Activated T-helper 17 cell treated with anti-CD3 and anti-CD28 coated beads, Interleukin-2, amount 50 U/mL, for 72 hours (primary cell): ENCODE results near the gene UPK1B. TPM values are rescaled to one million over a fixed set of nuclear protein-coding genes. Genes with fewer than 3 reads are reported as not detected.

ENCODE experiments used
- ATAC-seq: fragments of 150-1000 bp; cut with Tn5 transposase; replicated peaks from 2 replicates; pipeline ENCODE4 v1.10.0; 2021; ENCODE audit warnings: mild to moderate bottlenecking, moderate library complexity
- H3K27ac Mint-ChIP-seq: one replicate; pipeline ENCODE4 v1.8.0; 2022; ENCODE audit warnings: mixed read lengths
- H3K27me3 Mint-ChIP-seq: one replicate; pipeline ENCODE4 v1.8.0; 2022; ENCODE audit warnings: mixed read lengths
- H3K36me3 Mint-ChIP-seq: one replicate; pipeline ENCODE4 v1.8.0; 2022; ENCODE audit warnings: low read depth, mild to moderate bottlenecking, mixed read lengths
- H3K4me1 Mint-ChIP-seq: one replicate; pipeline ENCODE4 v1.8.0; 2022; ENCODE audit warnings: mixed read lengths
- H3K4me3 Mint-ChIP-seq: one replicate; pipeline ENCODE4 v1.8.0; 2022; ENCODE audit warnings: mild to moderate bottlenecking, mixed read lengths
- H3K9me3 Mint-ChIP-seq: one replicate; pipeline ENCODE4 v1.8.0; 2022; ENCODE audit warnings: mixed read lengths
- total RNA-seq, 2 donors: library from RNA; stranded (reverse); gene quantifications; one replicate each; pipeline ENCODE4 v1.2.3, GENCODE V29; 2022

The UPK1B gene
- total RNA-seq, 2 donors from 2014 or later: 0.56 to 1.2 TPM

GRCh38 chr3:119223511-119223910 is 50.1 kb downstream of the UPK1B start:
- Mint-ChIP-seq H3K4me3 (no peak overlapping the region), H3K36me3 (peaks cover 81% of the 10 kb centered on the region), H3K27ac (peak overlapping the region; percentile 46), H3K9me3 (no peaks in the 10 kb centered on the region), H3K4me1 (peaks cover 22% of the 10 kb centered on the region), H3K27me3 (no peaks in the 10 kb centered on the region)
- no peak for ATAC-seq

DNA sequence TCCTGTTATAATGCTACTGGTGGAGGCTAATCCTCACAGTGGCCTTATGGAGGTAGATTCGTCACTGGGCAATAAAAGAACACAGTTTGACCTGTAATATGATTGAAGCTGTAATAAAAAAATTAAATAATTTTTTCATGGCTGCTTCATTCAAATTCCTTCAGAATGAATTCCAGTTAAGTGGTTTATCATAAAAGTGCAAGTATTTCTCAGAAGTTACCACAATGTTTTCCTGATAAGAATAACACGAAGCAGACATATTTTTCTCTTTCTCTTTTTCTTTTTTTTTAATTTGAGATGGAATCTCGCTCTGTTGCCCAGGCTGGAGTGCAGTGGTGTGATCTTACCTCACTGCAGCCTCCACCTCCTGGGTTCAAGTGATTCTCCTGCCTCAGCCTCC is 51.7 kb downstream of the UPK1B start:
- H3K9me3 Mint-ChIP-seq: no peaks in the 10 kb centered on the region
- H3K36me3 Mint-ChIP-seq: peaks cover 81% of the 10 kb centered on the region
- no peak for ATAC-seq
- no peaks in the 10 kb centered on the region for H3K27me3 Mint-ChIP-seq
- no peak overlapping the region for H3K27ac Mint-ChIP-seq
- no peak overlapping the region for H3K4me3 Mint-ChIP-seq
- peaks cover 16% of the 10 kb centered on the region for H3K4me1 Mint-ChIP-seq

GRCh38 chr3:119227070-119227850 is 53.9 kb downstream of the UPK1B start:
- ATAC-seq: no peak
- no peak overlapping the region for H3K4me3 Mint-ChIP-seq
- peaks cover 14% of the 10 kb centered on the region for H3K4me1 Mint-ChIP-seq
- H3K9me3 Mint-ChIP-seq: no peaks in the 10 kb centered on the region
- H3K27me3 Mint-ChIP-seq: no peaks in the 10 kb centered on the region
- H3K36me3 Mint-ChIP-seq: peaks cover 83% of the 10 kb centered on the region
- H3K27ac Mint-ChIP-seq: no peak overlapping the region

DNA sequence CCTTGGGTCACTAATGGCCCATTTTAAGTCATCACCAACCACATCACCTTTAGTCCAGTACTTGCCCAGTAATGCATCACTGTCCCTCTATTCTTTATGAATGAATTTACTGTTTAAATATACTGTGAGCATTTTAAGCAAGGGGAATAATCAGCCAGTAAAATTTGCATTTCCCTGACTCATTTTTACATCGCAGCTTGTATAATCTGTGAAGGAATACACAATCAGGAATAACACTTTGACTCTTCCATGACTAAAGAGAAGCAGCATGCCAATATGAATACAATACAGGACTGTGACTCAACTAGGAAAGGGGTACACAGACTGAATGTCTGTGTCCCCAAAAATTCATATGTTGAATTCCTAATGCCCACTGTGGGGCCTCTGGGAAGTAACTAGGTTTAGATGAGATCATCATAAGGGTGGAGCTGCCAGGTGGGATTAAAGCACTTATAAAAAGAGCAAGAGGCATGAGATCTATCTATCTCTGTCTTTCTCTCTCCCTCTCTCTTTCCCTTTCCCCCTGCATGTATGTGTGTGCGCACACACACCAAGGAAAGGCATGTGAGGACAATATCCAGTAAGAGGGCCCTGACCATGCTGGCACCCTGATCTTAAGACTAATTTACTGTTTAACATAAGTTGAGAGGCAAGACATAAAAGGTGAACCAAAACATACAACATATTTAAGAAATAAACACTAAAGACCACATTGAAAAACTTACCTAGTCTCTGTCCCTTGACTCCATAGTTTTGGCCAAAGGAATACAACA is 55.2 kb downstream of the UPK1B start:
- Mint-ChIP-seq H3K4me1 (peaks cover 16% of the 10 kb centered on the region), H3K36me3 (peaks cover 83% of the 10 kb centered on the region), H3K27me3 (no peaks in the 10 kb centered on the region), H3K9me3 (no peaks in the 10 kb centered on the region), H3K27ac (no peak overlapping the region), H3K4me3 (no peak overlapping the region)
- ATAC-seq: peak; percentile 69

DNA sequence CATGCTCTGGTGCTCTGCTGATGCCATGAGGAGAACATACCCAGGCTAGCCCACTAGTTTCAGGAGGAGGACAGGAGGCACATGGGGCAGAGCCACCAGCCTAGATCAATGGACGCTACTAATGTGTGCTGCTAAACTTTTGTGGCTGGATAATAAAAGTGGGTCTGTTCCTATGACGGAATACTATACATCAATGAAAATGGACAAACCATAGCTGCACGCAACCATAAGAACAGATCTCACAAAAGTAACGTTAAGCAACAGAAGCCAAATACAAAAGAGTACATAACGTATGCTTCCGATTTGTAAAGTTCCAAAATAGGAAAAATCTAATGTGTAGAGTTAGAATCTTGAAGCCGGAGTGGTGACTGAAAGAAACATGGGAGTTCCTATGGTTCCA is 55.8 kb downstream of the UPK1B start:
- no peaks in the 10 kb centered on the region for H3K9me3 Mint-ChIP-seq
- no peaks in the 10 kb centered on the region for H3K27me3 Mint-ChIP-seq
- H3K27ac Mint-ChIP-seq: no peak overlapping the region
- peaks cover 83% of the 10 kb centered on the region for H3K36me3 Mint-ChIP-seq
- H3K4me1 Mint-ChIP-seq: peaks cover 16% of the 10 kb centered on the region
- H3K4me3 Mint-ChIP-seq: no peak overlapping the region
- no peak for ATAC-seq

GRCh38 chr3:119230071-119230470 is 56.7 kb downstream of the UPK1B start:
- H3K4me3 Mint-ChIP-seq: no peak overlapping the region
- H3K4me1 Mint-ChIP-seq: peaks cover 22% of the 10 kb centered on the region
- no peak for ATAC-seq
- no peaks in the 10 kb centered on the region for H3K27me3 Mint-ChIP-seq
- H3K27ac Mint-ChIP-seq: no peak overlapping the region
- H3K36me3 Mint-ChIP-seq: peaks cover 88% of the 10 kb centered on the region
- no peaks in the 10 kb centered on the region for H3K9me3 Mint-ChIP-seq

DNA sequence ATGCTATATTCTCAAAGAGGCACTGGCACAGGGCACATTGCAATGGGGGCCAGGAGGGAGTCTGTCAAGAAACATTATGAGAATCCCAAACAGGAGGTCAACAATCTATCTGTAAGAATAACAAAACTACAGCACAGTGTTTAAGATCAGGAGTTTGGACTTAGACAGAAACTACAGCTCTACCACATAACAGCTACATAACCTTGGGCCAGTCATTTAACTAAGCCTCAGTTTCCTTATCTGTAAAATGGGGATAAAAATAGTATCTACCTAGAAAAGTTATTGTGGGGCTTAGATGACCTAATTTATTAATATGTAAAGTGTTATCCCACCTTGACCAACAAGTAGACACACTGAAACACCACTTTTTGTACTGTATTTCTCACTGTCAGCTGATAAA is 57.3 kb downstream of the UPK1B start:
- H3K27me3 Mint-ChIP-seq: no peaks in the 10 kb centered on the region
- peaks cover 95% of the 10 kb centered on the region for H3K36me3 Mint-ChIP-seq
- H3K4me3 Mint-ChIP-seq: no peak overlapping the region
- H3K27ac Mint-ChIP-seq: no peak overlapping the region
- ATAC-seq: peak; percentile 52
- peaks cover 26% of the 10 kb centered on the region for H3K4me1 Mint-ChIP-seq
- H3K9me3 Mint-ChIP-seq: no peaks in the 10 kb centered on the region

DNA sequence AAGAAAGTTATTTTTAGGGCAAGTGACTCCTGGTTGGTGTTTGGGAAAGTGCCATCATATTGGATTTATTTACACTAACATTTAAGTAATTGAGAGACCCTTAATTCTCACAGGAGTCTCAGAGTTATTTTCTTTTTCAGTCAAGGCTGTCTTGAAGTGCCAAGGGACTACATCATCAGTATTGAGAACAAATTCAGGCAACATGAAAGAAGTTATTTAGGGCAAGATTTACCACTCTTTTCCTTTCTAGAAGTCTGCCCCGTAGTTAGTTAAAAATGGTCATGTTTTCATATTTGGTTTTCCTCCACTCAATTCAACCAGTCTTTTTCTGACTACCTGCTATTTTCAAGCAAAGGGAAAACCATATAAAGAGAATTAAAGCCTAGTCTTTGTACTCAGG is 61.2 kb downstream of the UPK1B start:
- Mint-ChIP-seq H3K27me3 (no peaks in the 10 kb centered on the region), H3K9me3 (no peaks in the 10 kb centered on the region), H3K36me3 (peaks cover 71% of the 10 kb centered on the region), H3K27ac (peak overlapping the region; percentile 82), H3K4me1 (peaks cover 25% of the 10 kb centered on the region), H3K4me3 (peak overlapping the region; percentile 69)
- peak; percentile 49 for ATAC-seq

DNA sequence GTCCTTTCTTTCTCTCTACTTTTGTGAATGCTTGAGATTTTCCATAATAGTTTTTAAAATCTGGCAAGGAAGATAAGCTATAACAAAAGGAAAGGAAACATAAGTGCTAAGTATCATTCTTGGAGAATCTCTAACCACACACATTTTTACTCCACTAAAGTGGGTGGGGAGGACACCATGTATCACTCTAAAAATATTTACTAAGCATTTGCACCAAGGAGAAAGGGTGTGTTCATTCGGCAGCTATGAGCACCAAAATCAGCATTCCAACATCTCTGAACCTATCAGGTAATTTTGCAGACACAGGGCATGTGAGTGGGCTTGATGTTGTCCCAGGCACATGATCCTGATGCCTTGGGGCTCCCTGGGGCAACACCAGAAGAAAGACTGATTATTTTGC is 61.8 kb downstream of the UPK1B start:
- no peaks in the 10 kb centered on the region for H3K9me3 Mint-ChIP-seq
- H3K4me3 Mint-ChIP-seq: peak overlapping the region; percentile 69
- no peaks in the 10 kb centered on the region for H3K27me3 Mint-ChIP-seq
- peaks cover 65% of the 10 kb centered on the region for H3K36me3 Mint-ChIP-seq
- ATAC-seq: peak; percentile 33
- peaks cover 30% of the 10 kb centered on the region for H3K4me1 Mint-ChIP-seq
- H3K27ac Mint-ChIP-seq: peak overlapping the region; percentile 82

DNA sequence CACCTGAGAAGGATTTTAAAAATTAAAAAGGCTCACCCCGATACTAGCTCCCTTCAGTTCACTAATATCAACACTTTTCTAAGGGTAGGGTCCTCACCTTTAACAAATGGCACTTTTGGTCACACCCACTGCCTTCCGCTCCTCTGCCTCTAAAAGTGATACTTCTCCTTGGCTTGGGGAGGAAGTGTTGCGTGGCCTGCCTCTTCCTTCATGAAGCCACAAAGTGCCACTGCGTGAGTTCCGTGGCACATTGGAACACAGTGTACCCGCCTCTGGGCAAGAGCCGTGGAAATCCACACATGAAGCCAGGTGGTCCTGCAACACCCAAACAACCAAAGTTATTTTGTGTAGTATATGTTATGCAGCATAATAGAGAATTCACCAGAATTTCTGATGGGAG is 63.4 kb downstream of the UPK1B start:
- Mint-ChIP-seq H3K27me3 (no peaks in the 10 kb centered on the region), H3K9me3 (no peaks in the 10 kb centered on the region), H3K36me3 (peaks cover 51% of the 10 kb centered on the region), H3K4me1 (peaks cover 36% of the 10 kb centered on the region), H3K27ac (peak overlapping the region; percentile 54), H3K4me3 (peak overlapping the region; percentile 69)
- no peak for ATAC-seq

- H3K4me1 Mint-ChIP-seq: peaks cover 34% of the 10 kb centered on the region
- ATAC-seq: no peak
- peaks cover 46% of the 10 kb centered on the region for H3K36me3 Mint-ChIP-seq
- H3K9me3 Mint-ChIP-seq: no peaks in the 10 kb centered on the region
- H3K4me3 Mint-ChIP-seq: peak overlapping the region; percentile 69
- H3K27ac Mint-ChIP-seq: peak overlapping the region; percentile 54
- no peaks in the 10 kb centered on the region for H3K27me3 Mint-ChIP-seq
These were observed 63.9 kb downstream of the UPK1B start for GRCh38 chr3:119237299-119237698.

GRCh38 chr3:119238363-119238762 is 65.0 kb downstream of the UPK1B start:
- Mint-ChIP-seq H3K9me3 (no peaks in the 10 kb centered on the region), H3K4me3 (peak overlapping the region; percentile 83), H3K27ac (peak overlapping the region; percentile 82), H3K36me3 (peaks cover 38% of the 10 kb centered on the region), H3K4me1 (peaks cover 32% of the 10 kb centered on the region), H3K27me3 (no peaks in the 10 kb centered on the region)
- ATAC-seq: no peak

GRCh38 chr3:119239206-119239820 is 65.9 kb downstream of the UPK1B start:
- Mint-ChIP-seq H3K27ac (peak overlapping the region; percentile 82), H3K9me3 (no peaks in the 10 kb centered on the region), H3K4me3 (peak overlapping the region; percentile 83), H3K36me3 (peaks cover 28% of the 10 kb centered on the region), H3K27me3 (no peaks in the 10 kb centered on the region), H3K4me1 (peaks cover 32% of the 10 kb centered on the region)
- peak; percentile 18 for ATAC-seq

- peaks cover 25% of the 10 kb centered on the region for H3K4me1 Mint-ChIP-seq
- H3K36me3 Mint-ChIP-seq: peaks cover 20% of the 10 kb centered on the region
- peak; percentile 4 for ATAC-seq
- H3K27me3 Mint-ChIP-seq: no peaks in the 10 kb centered on the region
- no peaks in the 10 kb centered on the region for H3K9me3 Mint-ChIP-seq
- peak overlapping the region; percentile 82 for H3K27ac Mint-ChIP-seq
- peak overlapping the region; percentile 83 for H3K4me3 Mint-ChIP-seq
These were observed 66.7 kb downstream of the UPK1B start for GRCh38 chr3:119240101-119240590.
